Superior temporal gyrus (tissue), 1 donor: ENCODE measurements around the gene CLEC10A.
"Not testable (repeated sequence)": the region's sequence is repeated elsewhere in the genome, so short reads cannot be mapped to it uniquely, and the experiment has no call there.

Experiments used
- DNase-seq: peaks from one replicate; pipeline ENCODE4 v3.0.0-alpha.2; 2016; ENCODE audit errors: extremely low spot score

The CLEC10A gene

GRCh38 chr17:7108560-7108925, 28.5 kb upstream of the CLEC10A start:
- DNase-seq: no peak

- DNase-seq: no peak
Measured at GRCh38 chr17:7107795-7108559, 27.9 kb upstream of the CLEC10A start.

GRCh38 chr17:7107012-7107754, 27.1 kb upstream of the CLEC10A start:
- DNase-seq: no peak

- no peak for DNase-seq
Measured at GRCh38 chr17:7102421-7102820, 22.4 kb upstream of the CLEC10A start.

GRCh38 chr17:7101531-7101930, 21.5 kb upstream of the CLEC10A start:
- no peak for DNase-seq

- DNase-seq: not testable (repeated sequence)
Measured at GRCh38 chr17:7100641-7101379, 20.8 kb upstream of the CLEC10A start.

- DNase-seq: no peak
Measured at GRCh38 chr17:7098802-7099459, 18.9 kb upstream of the CLEC10A start.

GRCh38 chr17:7097940-7098339, 17.9 kb upstream of the CLEC10A start:
- DNase-seq: no peak

GRCh38 chr17:7095625-7096024, 15.6 kb upstream of the CLEC10A start:
- no peak for DNase-seq

- no peak for DNase-seq
Measured at GRCh38 chr17:7094652-7095019, 14.6 kb upstream of the CLEC10A start.

GRCh38 chr17:7091311-7092005, 11.4 kb upstream of the CLEC10A start:
- not testable (repeated sequence) for DNase-seq

GRCh38 chr17:7089570-7089969, 9.5 kb upstream of the CLEC10A start:
- not testable (repeated sequence) for DNase-seq

- DNase-seq: not testable (repeated sequence)
Measured at GRCh38 chr17:7088442-7088841, 8.4 kb upstream of the CLEC10A start.

- DNase-seq: no peak
Measured at GRCh38 chr17:7084088-7084487, 4.0 kb upstream of the CLEC10A start.

- no peak for DNase-seq
Measured at GRCh38 chr17:7083592-7083991, 3.5 kb upstream of the CLEC10A start.

GRCh38 chr17:7081341-7082062, 1.5 kb upstream of the CLEC10A start:
- DNase-seq: no peak

- DNase-seq: no peak
Measured at GRCh38 chr17:7080456-7081041, 498 bp upstream of the CLEC10A start.

GRCh38 chr17:7078711-7079110, 1.3 kb downstream of the CLEC10A start:
- DNase-seq: no peak

GRCh38 chr17:7077911-7078546, 2.0 kb downstream of the CLEC10A start:
- no peak for DNase-seq

GRCh38 chr17:7074931-7075330, 5.1 kb downstream of the CLEC10A start:
- no peak for DNase-seq
